Inferior parietal cortex (tissue), 1 donor: ENCODE results near the gene SERPINA12.
"Not testable (repeated sequence)": the region's sequence is repeated elsewhere in the genome, so short reads cannot be mapped to it uniquely, and the experiment has no call there.

Experiments used
- DNase-seq: peaks from one replicate; pipeline ENCODE4 v3.0.0-alpha.2; 2016; ENCODE audit errors: extremely low spot score

Gene SERPINA12

DNA sequence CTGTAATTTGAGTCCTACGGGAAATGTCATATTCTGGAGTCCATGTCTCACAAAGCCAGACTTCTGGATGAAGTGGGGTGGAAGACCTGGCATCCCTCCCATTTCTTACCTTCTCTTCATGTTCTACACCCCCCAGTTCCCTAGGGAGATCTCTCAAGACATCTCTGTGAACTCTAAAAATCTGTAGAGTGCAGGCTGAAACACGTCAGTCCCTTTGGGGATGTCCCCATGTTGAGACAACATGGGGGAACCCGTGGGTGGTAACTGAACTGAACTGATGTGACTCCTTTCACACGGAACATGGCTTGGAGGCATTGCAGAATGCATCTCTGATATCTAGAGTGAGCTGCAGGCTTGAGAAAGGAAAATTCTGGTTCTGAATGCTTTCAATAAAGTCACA, 15.2 kb downstream of the SERPINA12 start:
- no peak for DNase-seq

DNA sequence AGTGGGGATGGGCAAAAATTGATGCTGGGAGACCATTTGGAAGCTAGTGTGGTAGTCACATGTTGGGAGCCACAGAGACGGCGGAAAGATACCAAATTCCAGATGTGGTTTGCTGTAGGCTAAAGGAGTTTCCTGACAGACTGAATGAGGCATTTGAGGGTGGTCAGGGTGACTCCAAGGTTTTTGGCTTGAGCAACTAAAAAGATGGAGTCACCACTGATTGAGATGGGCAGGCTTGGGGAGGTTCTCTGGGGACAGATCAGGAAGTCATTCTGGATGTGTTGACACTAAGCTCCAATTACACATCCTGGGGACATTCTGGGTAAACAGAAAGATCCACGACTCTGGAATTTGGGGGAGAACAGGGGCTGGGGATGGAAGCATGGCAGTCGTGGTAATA, 17.8 kb downstream of the SERPINA12 start:
- no peak for DNase-seq

DNA sequence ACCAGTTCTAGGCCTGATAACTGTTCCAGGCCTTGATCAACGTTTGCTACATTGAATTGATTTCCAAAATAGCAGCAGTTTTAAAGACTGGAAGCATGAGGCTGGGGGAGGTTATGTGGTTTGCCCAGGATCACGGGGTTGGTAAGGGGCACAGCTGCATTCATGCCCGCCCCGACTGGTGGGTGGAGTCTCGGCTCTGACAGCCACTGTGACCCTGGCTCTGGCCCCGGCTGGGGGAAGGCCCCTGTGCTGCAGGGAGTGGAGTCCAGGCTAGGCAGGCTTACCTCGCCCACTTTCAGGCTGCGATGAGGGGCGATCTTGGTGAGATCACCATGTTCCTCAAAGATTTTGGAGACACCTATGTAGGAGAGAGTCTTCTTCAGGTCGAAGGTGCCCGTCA, 19.9 kb downstream of the SERPINA12 start:
- no peak for DNase-seq

DNA sequence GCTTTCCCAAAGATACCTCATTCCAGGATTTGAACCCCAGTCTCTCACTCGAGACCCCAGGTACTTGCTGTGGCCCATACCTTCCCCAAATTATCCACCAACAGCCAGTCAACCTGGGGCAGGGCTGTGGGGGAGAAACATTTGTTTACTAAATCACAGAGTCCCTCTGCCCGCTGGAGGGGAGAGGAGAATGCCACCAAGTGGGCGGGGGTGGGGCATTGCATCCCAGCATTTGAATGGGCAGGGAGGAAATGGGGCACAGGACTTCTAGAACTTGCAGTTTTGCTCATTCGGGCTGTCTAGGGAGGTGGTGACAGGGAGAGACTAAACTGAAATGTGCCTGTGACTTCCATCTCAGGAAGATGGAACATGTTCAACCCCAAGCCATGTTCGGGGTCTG, 22.4 kb downstream of the SERPINA12 start:
- DNase-seq: no peak

DNA sequence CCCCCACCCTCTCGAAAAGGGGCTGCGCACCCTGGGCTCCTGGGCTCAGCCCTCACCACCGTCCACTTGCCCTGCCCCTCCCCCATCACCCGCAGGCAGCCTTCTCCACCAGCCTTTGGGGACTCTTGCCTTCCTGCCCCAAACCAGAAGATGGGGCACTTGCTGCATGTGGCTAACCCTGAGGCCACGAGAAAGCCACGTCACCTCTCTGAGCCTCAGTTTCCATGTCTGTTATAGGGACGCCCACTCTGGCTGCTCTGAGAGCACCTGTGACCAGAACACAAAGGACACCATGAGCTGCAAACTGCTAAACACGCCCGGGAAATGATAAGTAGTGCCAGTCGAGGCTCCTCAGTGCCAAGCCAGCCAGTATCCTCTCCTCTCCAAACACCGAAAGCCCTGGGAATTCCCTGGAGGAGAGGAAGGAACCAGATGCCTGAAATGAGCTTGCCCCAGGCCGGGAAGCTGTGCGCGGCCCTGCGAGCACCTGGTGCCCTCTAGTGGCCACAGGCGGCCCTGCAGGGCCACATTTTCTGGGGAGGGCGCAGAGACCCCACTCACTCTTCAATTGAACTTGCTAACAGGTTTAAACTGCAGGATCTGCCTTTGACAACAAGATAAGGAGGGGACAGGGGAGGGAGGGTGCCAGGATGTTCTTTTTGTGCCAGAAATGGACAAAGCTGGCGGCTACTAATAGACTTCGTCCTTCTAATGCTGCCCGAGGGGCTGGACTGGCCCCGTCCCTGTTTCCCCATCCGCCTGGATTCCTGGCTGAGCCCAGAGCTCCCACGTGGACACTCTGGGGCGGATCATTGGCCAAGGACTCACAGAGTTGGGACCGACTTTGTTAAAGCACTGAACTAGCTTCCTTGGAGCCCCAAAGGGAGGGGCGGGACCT, 23.1 kb downstream of the SERPINA12 start:
- DNase-seq: peak; percentile 53

DNA sequence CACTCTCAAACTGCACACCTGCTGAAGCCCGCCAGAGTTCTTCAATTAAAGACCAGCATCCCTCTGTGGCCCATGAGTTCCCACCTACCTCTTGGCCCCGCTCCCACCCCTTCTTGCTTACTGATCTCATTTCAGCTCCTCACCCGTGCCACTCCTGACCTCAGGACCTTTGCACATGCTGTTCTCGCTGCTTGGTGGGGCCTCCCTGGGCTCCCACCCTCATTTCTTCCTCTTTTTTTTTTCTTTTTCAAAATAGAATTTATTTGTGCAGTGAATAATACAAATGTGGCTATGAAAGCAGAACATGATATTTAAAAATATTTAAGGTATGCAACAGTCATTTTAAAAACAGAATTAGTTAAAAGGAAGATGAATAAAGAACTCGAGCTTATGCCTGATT, 24.8 kb downstream of the SERPINA12 start:
- no peak for DNase-seq

DNA sequence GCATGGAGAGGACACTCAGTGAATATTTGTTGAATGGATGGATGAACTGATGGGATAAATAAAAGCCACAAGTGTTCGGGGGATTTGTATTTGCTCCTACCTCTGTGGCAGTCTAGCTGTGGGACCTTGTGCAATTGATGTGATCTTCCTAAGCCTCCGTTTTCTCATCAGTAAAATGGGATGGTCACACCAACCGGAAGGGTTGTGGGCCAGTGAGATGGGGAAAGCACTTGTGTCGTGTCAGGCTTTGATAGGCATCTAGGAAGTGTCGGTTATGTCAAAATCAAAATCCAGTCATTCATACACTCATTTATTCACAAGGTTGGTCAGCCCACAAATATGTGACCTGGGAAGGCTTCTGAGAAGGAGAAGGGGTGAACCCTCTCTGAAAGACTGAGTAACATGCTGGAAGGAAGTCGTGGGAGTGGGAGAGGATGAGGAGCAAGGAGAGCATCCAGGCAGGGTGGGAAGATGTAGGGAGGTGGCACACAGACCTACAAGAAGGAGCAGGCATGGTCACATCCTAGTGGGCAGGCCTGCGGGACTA, 25.5 kb downstream of the SERPINA12 start:
- DNase-seq: no peak

DNA sequence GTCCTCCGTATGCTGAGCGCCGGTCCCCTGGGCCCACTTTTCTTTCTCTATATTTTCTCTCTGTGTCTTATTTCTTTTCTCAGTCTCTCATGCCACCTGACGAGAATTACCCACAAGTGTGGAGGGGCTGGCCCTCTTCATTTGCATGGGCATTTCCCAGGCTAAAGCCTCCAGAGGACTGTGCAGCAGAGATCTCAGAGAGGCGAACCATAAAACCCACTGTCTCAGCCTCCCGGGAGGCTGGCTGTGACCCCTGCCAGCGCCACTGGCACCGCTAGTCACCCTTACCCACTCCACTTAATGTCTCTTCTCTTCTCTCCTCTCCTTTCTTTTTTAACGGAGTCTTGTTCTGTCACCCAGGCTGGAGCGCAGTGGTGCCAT, 26.2 kb downstream of the SERPINA12 start:
- DNase-seq: no peak

DNA sequence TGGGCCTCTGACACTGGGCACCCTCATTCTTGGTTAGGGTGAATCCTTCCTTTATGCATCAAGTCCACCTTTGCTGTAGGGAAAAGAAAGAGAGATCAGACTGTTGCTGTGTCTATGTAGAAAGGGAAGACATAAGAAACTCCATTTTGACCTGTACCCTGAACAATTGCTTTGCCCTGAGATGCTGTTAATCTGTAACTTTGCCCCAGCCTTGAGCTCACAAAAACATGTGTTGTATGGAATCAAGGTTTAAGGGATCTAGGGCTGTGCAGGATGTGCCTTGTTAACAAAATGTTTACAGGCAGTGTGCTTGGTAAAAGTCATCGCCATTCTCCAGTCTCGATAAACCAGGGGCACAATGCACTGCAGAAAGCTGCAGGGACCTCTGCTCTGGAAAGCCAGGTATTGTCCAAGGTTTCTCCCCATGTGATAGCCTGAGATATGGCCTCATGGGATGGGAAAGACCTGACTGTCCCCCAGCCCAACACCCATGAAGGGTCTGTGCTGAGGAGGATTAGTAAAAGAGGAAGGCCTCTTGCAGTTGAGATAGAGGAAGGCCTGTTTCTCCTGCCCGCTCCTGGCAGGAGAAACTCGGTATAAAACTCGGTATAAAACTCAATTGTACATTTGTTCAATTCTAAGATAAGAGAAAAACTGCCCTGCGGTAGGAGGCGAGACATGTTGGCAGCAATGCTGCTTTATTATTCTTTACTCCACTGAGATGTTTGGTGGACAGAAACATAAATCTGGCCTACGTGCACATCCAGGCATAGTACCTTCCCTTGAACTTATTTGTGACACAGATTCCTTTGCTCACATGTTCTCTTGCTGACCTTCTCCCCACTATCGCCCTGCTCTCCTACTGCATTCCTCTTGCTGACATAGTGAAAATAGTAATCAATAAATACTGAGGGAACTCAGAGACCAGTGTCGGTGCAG, 26.9 kb downstream of the SERPINA12 start:
- DNase-seq: not testable (repeated sequence)

DNA sequence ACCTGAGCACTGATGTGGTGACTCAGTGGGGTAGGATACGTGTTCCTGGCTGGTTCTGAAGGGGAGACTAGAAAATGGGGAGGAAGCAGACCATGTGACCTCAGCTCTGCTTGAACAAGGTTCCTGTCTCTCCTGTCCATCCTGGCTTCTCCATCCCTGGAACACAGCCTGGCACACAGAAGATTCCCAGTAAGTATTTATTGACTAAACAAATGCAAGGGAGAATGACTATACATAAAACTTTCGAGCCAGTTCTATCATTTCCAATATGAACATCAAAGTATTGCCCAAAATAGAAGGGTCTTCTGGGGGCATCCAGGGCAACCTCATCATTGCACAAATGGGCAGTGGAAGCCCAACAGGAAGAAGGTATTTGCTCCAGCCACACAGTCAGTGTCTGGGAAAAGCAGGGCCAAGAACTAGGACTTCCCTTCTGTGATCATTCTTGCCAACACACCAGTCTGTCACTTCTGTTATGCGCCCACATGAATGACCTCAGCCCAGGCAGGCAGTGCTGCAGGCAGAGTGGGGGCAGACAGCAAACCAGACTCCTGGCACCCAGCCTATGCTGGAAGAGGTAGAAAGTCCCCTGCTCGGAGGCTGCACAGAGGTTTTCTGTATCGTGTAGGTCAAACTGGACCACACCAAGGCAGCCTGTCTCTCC, 27.7 kb downstream of the SERPINA12 start:
- DNase-seq: no peak

DNA sequence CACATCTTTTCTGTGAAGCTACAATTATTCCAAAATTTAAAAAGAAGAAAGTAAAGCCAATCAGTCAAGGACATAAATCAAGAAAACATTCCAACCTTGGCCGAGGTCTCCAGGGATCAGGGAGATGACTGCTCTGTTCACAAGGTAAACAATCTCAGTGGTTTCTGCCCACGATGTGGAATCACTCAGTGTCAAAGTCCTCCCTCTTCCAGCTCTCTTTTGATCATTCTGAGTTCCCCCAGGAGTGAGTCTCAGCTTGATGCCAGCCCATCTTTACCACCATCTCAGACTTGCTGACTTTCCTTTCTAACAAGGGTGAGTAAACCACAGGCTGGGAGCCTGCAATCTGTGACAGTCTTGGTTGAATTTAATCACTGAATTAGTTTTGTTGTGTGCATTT, 28.5 kb downstream of the SERPINA12 start:
- no peak for DNase-seq

DNA sequence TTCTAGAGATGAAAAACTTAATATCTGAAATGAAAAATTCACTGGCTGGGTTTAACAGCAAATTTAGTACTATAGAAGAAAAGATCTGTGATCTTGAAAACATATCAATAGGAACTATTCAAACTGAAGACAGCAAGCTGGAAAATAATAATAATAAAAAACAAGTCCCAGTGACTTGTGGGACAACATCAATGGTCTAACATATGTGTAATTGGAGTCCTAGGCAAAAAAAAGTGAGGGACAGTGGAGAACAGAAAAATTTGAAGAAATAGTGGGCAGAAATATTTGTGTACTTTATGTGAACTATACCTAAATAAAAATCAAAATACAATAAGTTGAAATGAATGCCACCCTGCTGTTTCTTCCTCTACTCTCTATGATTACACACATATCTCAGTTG, 30.8 kb downstream of the SERPINA12 start:
- DNase-seq: no peak

DNA sequence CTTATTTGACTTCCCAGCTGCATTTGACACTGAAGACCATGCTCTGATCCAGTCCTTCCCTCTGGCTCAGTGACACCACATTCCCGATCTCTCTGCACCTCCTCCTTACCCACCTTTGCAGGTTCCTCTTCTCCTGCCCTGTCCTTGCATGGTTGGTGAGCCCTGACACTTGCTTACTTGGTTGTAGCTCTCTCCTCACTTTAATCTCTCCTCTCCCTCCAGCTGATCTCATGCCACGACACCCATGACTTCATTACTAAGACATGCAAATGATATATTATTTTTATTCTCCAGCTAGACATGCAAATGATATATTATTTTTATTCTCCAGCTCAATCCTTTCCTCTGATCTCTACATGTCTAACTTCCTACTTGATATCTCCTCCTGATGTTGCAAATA, 33.2 kb downstream of the SERPINA12 start, which contains the start of gene SERPINA9:
SERPINA9 (minus strand) TSS at position 175 of the 400 bp plus-strand sequence. CDS start 6,357 bp downstream, outside the sequence.
- DNase-seq: no peak

DNA sequence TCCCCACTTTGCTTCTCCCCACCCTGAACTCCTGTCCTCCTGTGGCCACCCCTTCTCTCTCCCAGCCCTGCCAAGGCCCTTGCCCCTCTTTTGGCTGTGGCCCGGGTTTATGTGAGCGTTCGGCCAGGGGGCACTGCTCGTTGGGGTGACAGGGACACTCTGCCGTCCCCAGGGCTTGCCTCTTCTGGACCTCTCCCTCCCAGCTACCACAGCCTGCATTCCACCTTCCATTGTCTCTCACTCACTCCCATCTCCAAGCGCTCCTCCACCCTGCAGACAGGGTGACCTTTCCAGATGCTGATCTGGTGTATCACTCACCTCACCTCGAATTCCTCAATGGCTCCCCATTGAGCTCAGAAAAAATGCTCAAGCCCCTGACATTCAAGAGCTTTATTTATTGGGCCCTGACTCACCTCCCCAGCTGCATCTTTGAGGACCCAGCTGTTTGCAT, 34.7 kb downstream of the SERPINA12 start:
- no peak for DNase-seq

DNA sequence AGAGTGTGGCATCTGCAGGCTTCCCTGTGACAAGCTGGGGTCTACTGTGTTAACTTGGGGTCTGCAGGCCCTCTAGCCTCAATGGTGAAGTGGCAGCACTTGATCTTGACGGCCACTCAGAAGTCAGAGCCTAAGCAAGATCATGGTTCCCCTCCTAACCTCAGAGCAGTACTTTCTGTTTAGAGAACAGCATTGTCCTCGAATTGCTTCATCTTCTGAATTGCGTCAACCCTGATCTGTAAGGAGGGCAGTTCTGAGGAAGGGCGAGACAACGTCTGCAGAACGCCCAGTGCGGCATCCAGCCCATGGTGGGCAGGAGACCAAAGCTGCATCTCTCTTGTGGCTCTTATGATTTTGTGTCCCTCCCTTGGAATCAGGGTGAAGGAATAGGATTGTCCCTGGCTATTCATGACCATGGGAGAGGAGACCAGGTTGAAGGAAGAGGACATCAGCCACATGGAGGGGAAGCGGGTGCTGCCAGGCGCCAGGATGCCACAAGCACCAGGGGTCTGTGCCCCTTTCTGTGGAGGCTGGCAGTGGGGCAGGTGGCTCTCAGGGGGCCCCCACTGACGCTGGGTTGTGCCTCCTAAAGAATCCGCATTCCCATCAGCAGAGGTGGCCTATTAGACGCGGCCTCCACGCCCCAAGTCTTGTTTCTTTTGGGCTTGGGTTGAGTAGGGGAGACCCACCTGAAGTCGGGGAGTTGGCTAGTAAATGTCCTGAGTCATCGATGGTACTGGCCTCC, 35.4 kb downstream of the SERPINA12 start:
- no peak for DNase-seq

DNA sequence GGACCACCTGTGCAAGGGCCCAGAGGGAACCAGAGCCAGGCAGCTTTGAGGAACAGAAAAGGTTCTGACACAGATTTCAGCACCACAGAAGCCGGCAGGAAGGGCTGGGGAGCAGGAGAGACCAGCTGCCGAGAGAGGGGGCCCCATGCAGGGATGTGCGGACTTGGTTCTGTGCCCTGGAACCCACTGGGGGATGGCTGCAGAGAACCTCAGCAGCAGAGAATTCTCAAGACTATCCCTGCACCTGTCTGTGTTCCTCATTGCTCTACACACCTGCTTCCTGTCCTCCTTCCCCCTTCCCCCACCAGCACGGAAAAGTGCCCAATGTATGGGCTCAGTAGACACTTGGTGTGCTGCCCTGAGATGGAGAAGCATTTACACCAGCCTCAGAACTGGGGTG, 36.4 kb downstream of the SERPINA12 start:
- no peak for DNase-seq

DNA sequence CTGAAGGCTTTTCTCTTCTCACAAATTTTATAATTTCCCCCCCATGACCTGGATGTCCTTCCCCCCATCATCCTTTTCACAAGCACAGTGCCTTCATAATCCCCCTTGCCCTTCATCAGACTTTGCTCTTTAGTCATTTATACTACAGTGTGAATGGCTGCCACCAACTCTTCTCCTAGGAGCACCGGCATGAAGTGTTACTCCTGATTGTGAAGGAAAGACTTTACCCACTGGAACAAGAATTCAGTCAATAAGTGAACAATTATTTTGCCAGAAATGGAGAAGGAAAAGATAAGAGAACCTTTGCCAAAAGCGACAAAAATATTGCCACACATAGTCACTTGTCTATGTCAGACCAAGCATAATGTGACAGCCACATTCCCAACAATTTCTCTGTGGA, 38.2 kb downstream of the SERPINA12 start:
- DNase-seq: no peak

DNA sequence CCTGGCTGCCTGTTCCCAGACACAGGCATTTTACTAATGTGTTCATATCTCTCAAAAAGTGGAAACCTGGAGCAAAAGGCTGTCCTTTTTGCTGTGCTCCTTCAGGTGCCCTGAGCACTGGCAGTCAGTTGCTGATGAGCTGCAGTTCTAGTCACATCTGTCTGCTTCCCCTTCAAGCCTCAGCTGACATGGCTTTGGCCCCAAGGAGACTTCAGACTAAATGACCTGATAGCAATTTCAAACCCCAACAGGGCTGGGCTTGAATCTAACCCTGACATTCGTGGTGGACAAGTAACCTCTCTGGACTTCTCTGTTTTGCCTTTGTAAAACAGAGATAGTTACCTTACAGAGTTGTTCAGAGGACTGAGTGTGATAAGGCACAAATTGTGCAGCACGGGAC, 39.0 kb downstream of the SERPINA12 start:
- DNase-seq: no peak

DNA sequence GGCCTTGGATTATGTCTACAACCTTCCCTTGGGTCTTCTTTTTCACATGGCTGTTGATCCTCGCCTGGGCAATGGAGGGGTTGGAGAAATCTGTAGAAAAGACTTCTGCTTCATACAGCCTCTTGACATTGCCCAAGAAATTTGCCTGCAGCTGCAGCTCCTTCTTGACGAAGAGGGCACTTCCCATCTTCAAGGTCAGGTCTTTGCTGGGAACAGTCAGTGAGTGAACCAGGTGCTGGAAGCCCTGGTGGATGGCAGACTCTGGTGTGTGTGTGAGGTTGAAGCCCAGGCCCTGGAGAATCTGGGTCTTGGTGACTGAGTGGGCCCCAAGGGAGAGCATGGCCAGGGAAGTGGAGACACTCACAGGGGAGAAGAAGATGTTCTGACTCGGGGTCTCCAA, 40.0 kb downstream of the SERPINA12 start:
- DNase-seq: no peak

DNA sequence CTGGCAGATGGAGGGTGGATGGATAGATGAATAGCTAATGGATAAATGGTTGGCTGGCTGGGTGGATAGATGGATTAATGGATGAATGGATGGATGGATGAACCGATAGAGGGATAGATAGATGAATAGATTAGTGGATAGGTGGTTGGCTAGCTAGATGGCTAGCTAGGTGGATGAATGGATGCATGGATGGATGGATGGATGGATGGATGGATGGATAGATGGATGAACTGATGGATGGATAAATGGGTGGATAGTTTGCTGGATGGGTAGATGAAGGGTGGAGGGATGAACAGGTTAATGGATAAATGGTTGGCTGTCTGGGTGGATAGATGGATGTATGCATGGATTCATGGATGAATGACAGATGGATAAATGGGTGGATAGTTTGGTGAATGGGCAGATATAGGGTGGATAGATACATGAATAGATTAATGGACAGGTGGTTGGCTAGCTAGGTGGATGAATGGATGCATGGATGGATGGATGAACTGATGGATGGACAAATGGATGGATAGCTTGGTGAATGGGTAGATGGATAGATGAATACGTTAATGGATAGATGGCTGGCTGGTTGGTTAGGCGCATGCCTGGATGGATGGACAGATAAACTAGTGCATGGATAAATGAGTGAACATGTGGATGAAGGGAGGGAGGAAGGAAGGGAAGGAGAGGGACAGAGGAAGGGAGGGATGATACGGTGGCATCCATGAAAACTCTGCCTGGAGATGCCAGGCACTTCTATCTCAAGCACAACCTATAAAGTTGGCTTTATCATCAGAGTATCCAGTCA, 41.3 kb downstream of the SERPINA12 start:
- no peak for DNase-seq
